GM12874 (cell line): ENCODE measurements around the gene SEC14L6.

Experiments used
- TF ChIP-seq, protein P1 (sequence below): IDR thresholded peaks from 2 replicates; pipeline ENCODE4 v1.5.1; 2011; ENCODE audit warnings: low read depth, mild to moderate bottlenecking, control low read depth, low read length, moderate library complexity; ENCODE audit not compliant: insufficient read depth

Gene SEC14L6

DNA sequence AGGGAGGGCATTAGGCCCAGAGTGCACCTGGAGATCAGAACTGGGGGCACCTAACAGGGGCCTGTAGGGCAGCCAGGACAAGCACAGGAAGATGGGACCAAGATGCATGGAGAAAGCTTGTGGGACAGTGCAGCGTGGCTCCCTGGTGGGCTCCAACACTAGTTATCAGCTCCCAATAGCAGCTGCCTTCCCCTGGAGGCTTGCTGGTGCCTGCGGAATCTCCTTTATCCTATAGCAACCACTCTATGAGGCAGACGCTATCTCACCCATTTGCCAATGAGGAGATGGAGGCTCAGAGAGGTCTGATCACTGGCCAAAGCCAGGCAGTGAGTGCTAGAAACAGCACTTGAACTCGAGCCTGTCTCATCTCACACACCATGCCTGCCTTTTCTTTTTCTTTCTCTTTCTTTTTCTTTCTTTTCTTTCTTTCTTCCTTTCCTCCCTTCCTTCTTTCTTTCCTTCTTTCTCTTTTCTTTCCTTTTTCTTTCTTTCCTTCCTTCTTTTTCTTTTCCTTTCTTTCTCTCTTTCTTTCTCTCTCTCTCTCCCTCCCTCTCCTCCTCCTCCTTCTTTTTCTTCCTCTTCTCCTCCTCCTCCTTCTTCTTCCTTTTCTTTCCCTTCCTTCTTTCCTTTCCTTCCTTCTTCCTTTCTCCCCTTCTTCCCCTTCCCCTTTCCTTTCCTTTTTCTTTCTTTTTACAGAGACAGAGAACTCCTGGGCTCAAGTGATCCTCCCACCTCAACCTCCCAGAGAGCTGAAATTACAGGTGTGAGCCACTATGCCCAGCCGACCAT is 25.0 kb downstream of the SEC14L6 start:
- TF ChIP-seq, protein P1, sequence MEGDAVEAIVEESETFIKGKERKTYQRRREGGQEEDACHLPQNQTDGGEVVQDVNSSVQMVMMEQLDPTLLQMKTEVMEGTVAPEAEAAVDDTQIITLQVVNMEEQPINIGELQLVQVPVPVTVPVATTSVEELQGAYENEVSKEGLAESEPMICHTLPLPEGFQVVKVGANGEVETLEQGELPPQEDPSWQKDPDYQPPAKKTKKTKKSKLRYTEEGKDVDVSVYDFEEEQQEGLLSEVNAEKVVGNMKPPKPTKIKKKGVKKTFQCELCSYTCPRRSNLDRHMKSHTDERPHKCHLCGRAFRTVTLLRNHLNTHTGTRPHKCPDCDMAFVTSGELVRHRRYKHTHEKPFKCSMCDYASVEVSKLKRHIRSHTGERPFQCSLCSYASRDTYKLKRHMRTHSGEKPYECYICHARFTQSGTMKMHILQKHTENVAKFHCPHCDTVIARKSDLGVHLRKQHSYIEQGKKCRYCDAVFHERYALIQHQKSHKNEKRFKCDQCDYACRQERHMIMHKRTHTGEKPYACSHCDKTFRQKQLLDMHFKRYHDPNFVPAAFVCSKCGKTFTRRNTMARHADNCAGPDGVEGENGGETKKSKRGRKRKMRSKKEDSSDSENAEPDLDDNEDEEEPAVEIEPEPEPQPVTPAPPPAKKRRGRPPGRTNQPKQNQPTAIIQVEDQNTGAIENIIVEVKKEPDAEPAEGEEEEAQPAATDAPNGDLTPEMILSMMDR, result no peak

DNA sequence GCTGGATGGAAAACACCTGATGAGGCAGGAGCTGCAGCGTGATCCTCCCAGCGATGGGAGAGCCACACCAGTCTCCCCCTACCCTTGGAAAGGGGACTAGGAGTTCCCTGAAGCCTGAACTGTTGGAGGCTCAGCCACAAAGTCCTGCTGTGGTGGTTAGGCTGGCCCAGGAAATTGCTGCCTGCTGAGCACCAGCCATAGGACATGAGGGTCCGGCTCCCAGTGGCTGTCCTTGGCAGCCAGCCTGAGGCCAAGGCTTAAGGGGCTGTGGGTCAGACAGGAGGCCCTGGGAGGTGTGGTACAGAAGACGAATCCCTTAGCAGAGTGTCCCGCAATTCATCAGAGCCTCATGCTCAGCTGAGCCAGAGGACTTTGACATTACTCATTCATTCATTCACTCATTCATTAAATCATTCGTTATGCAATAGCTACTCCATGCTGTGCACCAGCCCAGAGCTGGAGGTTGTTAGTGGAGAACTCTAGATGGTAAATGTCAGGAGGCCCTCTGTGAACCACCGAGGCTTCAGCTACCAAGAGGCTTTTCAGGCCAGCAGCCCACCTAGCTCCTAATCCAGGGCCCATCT is 26.6 kb downstream of the SEC14L6 start:
- TF ChIP-seq, protein P1, result no peak

DNA sequence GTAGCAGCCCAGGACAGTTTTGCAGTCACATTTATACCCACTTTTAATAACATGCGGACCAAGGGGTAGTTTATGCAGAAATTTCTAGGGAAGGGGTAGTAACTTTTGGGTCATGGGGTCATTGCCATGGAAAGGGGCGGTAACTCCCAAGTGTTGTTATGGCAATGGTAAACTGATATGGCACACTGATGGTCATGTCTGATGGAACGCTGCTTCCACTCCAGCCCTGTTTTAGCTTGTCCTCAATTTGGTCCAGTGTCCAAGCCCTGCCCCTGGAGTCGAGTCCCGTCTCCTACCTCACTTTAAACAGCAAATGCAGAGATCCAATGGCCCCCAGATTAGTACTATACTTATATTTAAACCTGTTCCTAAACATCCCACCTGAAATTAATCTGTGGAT is 29.8 kb downstream of the SEC14L6 start:
- TF ChIP-seq, protein P1, result no peak

DNA sequence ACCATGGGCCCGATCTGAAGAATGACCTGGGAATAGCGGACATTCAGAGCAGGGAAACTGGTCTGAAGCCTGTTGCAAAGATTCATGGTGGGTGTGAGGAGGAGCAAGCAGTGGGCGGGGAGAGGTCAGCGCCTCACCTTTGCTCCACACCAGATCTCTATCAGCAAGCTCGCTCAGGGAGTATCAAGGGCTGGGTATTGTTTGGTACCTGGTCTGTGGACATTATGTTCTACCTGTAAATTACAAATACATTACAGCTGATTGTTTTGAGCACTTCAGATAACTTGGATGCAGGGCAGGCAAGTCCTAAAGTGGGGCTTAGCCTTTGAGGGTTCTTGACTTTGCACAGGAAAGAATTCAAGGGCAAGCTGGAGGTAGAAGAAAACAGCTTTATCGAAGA is 30.3 kb downstream of the SEC14L6 start:
- TF ChIP-seq, protein P1, result no peak

DNA sequence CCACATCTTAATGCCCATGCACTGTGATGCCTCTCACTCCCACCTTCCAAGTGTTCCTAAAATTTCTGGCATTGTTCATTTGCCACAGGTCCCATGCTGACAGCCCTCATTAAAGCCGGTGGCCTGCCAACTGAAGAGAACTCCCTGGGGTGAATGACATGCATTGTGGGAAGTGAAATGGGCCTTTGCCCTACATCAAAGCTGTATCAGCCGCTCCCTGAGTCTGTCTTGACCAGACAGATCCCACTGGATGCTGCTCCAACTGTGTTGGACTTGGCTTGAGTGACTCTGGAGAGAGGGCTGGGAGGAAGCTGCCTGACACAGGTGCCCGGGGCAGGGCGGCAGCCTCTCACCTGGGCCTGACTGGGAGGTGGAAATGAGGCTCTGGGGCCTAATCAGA is 32.3 kb downstream of the SEC14L6 start:
- TF ChIP-seq, protein P1, result no peak

DNA sequence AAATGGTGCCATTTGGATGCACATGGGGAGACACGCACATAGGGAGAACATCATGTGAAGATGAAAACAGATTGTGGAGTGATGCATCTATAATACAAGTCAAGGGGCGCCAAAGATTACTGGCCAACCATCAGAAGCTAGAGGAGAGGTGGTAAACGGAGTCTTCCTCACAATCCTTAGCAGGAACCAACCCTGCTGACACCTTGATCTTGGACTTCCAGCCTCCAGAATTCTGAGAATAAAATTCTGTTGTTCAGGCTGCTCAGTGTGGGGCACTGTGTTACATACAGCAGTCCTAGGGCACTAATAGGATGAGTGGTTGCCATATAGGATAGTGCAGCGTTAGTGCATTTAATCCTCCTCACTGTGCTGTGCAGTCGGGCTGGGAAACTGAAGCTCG is 33.1 kb downstream of the SEC14L6 start:
- TF ChIP-seq, protein P1, result no peak

DNA sequence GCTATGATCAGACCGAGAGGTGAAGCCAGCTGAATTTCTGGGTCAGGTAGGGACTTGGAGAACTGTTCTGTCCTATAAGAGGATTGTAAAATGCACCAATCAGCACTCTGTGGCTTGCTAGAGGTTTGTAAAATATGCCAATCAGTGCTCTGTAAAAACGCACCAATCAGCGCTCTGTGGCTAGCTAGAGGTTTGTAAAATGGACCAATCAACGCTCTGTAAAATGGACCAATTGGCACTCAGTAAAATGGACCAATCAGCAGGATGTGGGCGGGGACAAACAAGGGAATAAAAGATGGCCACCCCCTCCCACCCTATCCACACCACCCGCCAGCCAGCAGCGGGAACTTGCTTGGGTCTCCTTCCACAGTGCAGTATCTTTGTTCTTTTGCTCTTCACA is 34.6 kb downstream of the SEC14L6 start:
- TF ChIP-seq, protein P1, result no peak
